Measurements from ENCODE around the gene ERLIN1.

DNA sequence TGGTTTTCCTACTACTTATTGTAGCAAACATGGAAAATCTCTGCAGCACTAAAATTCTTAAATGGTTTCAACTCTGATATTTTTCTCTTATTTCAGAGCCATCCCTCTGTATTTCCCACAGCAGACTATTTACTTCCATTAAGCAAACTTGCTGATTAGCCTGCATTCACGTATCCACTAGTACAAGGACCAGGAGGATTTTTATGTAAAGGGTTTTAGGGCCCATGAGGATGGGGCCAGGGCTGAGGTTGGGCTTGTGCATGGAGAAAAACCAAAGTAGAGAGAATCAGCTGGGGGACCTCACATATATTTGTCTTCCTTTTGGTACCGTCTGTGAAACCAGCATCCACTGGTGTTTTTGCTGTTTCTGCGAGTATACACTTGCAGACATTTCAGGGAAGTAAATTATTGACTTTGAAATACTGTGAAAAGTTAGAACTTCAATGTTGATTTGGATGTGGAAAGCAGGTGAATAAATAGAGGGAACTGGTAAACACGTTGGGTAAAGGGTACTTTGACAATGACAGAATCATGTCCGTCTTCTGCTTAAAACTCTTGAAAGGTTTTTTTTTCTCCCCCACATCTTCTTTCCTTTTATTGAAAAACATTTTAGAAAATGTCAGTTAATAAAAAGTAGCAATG is 44.3 kb downstream of the ERLIN1 start:
- TF ChIP-seq, protein P1, sequence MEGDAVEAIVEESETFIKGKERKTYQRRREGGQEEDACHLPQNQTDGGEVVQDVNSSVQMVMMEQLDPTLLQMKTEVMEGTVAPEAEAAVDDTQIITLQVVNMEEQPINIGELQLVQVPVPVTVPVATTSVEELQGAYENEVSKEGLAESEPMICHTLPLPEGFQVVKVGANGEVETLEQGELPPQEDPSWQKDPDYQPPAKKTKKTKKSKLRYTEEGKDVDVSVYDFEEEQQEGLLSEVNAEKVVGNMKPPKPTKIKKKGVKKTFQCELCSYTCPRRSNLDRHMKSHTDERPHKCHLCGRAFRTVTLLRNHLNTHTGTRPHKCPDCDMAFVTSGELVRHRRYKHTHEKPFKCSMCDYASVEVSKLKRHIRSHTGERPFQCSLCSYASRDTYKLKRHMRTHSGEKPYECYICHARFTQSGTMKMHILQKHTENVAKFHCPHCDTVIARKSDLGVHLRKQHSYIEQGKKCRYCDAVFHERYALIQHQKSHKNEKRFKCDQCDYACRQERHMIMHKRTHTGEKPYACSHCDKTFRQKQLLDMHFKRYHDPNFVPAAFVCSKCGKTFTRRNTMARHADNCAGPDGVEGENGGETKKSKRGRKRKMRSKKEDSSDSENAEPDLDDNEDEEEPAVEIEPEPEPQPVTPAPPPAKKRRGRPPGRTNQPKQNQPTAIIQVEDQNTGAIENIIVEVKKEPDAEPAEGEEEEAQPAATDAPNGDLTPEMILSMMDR (IDR thresholded peaks at IDR 0.05) = no peak
- no peak for TF ChIP-seq POLR2A (IDR thresholded peaks at IDR 0.05)
